HG02642 (cell line): ENCODE measurements around the gene ANKAR.
"Not testable (repeated sequence)": the region's sequence is repeated elsewhere in the genome, so short reads cannot be mapped to it uniquely, and the experiment has no call there.

Experiments
- ATAC-seq: cut with Tn5 transposase; IDR thresholded peaks from one replicate; pipeline ENCODE4 v1.9.1; 2021; ENCODE audit warnings: mild to moderate bottlenecking; ENCODE audit not compliant: unreplicated experiment, poor library complexity

Gene ANKAR

DNA sequence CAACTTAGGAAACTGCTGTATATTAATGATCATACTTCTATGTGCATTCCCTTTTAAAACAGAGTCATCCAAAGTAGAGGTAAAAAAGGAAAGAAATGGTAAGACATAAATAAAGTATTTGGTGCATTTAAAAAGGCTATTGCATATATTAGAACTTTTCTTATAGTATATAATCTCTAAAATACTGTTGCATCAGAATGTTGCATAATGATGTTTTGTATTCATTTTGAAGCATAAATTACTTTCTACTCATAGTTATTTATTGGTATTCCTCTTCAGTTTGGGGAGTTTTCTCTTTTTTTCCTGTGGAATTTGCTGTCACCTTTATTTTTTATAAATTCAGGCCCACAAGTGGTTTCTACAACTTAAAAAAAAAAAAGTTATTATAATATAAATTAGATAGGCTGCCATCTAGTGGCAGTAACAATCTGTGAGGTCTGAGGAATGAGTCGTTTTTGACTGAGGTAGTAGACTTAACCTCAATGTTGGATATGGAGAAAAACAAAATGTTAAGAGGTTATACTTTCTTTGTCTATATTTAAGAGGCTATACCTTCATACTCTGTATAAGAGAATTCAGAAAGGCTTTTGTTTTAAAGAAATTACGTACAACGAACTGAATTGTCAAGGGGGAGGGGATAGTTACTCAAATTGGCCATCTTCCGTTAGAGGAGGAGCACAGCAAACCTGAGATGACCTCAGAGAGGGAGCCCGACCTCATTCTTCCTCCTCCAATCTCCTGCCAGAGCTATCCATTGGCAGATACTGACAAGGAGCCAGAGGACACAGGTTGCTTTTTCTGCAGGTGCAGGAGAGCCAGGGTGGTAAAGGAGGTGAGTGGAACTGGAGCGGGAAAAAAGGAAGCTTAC is 23.8 kb downstream of the ANKAR start:
- peak; percentile 57 for ATAC-seq

DNA sequence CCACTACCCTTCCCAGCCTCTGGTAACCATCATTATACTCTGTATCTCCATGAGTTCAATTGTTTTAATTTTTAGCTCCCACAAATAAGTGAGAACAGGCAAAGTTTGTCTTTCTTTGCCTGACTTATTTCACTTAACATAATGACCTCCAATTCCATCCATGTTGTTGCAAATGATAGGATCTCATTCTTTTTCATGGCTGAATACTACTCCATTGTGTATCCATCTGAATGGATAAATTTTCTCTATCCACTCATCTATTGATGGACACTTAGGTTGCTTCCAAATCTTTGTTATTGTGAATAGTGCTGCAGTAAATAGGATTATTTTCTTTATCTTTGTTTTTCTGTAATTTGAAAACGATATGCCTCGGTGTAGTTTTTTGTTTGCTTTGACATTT is 26.2 kb downstream of the ANKAR start:
- ATAC-seq: no peak

DNA sequence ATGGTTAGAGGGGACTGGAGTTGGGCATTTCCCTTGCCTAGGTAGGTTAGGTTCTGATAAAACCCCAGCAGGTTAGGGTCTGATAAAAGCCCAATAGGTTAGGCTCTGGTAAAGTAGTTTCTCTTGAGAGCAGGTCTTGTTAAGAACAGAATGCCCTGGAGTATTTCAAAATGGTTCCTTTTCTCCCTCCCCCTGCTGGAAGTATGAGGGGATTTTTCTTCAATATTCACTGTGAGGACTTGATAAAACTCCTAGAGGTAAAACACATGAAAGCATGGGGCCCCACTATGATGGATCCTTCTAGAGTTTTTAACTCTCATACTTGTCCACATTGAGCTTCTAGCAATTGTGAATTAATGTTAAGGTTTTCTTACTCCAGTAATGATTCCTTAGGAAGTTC is 27.6 kb downstream of the ANKAR start:
- ATAC-seq: no peak

DNA sequence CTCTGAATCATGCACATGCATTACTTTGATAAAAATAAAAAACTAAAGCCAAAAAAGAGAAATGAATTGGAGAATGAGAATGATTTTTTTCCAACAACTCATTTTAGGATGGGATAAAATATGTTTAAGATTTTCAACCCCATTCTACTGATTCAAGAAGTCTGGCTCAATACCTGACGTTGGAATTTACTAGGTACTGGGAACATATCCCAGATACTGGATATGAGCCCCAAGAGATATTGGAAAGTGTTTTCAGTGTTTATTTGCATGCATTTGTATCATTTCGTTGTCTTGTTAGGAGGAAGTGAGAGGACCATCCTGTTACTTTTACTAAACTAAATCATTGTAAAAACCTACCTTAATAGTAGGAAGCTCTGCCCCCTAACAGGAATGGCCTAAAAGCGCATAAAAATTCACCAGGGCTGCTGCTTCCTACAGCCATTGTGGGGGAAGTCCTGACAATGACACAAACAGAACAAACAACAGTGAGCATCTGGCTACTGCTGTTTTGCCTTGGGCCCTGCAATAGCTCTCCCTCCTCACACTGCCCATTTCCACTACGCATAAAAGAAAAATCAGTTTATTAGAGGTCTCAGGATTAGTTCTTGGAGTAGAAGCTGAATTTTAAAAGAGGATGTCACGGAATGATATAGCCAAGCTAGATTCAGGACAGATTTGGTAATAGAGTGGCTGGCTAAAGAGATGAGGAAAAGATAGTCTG is 35.2 kb downstream of the ANKAR start:
- no peak for ATAC-seq

DNA sequence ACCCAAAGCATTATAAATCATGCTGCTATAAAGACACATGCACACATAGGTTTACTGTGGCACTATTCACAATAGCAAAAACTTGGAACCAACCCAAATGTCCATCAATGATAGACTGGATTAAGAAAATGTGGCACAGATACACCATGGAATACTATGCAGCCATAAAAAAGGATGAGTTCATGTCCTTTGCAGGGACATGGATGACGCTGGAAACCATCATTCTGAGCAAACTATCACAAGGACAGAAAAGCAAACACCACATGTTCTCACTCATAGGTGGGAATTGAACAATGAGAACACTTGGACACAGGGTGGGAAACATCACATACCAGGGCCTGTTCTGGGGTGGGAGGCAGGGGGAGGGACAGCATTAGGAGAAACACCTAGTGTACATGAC is 43.1 kb downstream of the ANKAR start:
- ATAC-seq: not testable (repeated sequence)

DNA sequence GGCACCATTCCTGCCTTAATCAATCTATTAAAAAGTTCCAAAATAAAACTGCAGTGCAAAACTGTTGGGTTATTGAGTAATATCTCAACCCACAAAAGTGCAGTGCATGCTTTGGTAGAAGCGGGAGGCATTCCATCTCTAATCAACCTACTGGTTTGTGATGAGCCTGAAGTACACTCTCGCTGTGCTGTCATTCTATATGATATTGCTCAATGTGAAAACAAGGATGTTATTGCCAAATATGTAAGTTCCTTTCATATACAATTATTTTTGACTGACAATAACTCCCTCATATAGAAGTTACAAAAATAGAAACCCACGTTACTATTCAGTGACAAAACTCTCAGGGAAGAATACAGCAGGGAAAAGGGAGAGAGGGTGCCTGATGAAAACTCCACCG is 45.1 kb downstream of the ANKAR start:
- no peak for ATAC-seq

DNA sequence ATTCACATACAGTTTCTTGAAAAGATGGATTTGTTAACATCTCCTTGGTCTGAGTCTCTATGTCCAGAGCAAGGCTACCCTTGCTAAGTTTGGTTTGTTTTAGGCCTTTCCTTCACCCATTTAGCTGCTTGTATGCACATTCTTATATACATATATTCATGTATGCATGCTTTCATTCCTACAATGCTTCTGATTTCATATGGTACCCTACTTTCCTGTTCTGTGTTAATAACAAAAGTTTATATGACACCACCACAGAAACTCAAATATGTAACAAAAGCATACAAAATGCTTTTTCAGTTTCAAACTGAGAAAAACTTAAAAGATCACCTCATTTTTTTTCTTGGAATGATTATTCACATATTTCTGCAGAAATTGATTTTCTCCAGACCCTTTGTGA is 48.7 kb downstream of the ANKAR start:
- no peak for ATAC-seq
